22Rv1 (cell line): ENCODE results near the gene MFAP4.

Experiments used
- H3K27ac ChIP-seq: fragments of 450-650 bp; 2 replicates; pipeline ENCODE4 v1.5.1; 2017
- ZFX ChIP-seq: fragments of 450-650 bp; IDR thresholded peaks from 2 replicates; pipeline ENCODE4 v1.6.1; 2017; ENCODE audit warnings: antibody characterized with exemption, borderline replicate concordance
- TF ChIP-seq, protein P1 (sequence below): fragments of 450-650 bp; IDR thresholded peaks from 2 replicates; pipeline ENCODE4 v1.5.1; 2017; ENCODE audit warnings: mild to moderate bottlenecking

MFAP4 gene

DNA sequence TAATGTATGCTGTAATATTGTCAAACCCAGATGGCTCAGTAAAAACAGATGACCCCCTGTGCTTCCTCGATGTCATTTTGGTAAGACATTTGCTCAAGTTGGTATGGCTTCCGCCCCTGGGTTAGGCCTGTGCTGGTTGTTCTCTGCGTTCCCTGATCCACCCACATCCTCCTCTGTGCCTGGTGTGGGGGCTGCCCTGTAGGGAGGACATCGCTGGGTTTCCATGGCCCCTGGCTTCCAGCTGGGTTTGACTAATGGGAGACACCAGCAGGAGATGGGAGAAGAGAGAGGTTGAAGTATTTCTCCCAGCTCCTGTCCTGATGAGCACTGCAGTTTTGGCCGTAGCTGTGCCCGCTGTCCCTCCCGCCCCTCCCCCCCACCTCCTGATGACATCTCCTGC is 4.4 kb upstream of the MFAP4 start:
- TF ChIP-seq, protein P1, sequence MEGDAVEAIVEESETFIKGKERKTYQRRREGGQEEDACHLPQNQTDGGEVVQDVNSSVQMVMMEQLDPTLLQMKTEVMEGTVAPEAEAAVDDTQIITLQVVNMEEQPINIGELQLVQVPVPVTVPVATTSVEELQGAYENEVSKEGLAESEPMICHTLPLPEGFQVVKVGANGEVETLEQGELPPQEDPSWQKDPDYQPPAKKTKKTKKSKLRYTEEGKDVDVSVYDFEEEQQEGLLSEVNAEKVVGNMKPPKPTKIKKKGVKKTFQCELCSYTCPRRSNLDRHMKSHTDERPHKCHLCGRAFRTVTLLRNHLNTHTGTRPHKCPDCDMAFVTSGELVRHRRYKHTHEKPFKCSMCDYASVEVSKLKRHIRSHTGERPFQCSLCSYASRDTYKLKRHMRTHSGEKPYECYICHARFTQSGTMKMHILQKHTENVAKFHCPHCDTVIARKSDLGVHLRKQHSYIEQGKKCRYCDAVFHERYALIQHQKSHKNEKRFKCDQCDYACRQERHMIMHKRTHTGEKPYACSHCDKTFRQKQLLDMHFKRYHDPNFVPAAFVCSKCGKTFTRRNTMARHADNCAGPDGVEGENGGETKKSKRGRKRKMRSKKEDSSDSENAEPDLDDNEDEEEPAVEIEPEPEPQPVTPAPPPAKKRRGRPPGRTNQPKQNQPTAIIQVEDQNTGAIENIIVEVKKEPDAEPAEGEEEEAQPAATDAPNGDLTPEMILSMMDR: no peak
- no peak for TF ChIP-seq ZFX
- no peak overlapping the region for H3K27ac ChIP-seq

DNA sequence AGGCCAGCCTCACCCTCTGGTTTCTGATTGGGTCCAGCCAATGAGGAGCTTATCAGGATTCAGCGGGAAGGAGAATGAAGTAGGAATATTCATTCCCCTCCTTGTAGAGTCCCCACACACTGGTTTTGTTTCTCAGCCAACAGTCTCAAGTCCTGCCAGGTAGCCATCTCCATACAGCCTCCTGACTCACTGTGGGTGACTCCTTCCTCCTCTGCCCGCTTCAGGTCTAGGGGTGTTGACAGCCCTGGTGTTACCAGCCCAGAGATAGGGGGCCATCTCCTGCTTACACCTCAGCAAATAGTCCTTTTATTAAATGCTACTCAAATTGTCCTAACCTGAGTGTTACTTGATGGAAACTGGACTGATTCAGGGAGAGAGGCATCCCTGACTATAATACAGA is 4.0 kb upstream of the MFAP4 start:
- H3K27ac ChIP-seq: no peak overlapping the region
- TF ChIP-seq ZFX: no peak
- TF ChIP-seq, protein P1: no peak

DNA sequence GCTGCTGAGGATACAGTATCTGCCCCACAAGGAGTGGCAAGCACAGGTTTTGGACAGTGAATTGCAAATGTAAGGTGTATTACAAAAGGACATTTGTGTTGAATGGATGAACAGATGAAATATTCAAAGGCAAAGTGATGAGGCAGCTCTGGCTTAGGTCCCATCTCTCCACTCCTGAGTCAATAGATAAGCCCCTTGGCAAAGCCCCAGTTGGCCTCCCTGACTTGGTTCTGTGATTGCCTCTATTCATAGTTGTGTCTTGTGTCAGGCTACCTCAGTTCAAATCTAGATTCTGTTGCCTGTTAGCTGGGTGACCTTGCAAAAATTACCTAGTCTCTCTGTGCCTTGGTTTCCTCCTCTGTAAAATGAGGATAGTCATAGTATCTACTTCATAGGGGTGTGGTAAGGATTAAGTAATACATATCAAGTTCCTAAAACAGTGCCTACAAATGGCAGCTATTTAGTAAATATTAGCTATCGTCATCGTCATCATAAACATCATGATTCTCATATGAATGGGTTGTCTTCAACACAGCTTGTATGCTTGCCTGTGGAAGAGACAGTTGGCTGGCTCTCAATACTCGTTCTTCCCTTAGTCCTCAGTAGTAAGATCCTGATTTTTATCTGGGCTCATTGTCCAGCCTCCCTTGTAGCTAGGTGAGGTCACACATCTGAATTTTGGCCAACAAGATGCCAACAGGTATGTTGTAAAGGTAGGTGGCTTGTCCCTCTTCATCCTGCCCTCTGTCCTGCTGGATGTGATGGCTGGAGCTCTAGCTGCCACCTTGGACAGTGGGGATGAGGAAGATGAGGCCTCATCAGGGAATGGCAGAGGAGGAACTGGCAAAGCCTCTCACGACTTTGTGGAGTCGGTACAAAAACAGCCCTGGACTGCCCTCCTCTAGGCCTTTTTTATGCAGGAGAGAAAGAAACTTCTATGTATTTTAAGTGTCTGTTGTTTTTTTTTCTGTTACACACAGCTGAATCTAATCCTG is 2.1 kb upstream of the MFAP4 start:
- TF ChIP-seq, protein P1: no peak
- TF ChIP-seq ZFX: no peak
- no peak overlapping the region for H3K27ac ChIP-seq

DNA sequence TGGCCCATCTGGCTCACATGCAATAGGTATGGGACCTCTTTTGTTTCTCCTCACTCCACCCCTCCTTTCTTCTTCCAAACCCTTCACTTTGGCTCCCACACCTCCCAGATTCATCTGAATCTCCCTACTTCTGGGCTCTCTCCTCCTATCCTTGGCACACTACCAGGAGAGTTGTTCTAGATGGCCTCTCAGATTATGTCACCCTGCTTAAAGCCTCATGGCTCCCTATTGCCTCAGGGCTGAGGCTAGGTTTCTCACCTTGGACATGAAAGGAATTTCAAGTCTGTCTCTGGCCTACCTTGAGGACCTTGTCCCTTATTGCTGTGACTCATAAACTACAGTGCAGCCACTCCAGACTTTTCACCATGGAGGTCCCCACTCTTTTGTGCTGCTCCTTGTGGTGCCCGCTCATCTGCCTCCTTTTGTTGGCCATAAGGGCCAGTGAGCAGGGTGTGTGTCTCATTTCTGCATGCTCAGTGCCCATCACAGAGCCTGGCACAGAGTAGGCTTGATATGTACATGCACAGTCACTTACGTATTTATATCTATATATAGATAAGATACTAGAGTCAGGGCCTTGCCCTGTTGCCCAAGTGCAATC is 1.0 kb upstream of the MFAP4 start:
- H3K27ac ChIP-seq: no peak overlapping the region
- TF ChIP-seq ZFX: no peak
- TF ChIP-seq, protein P1: no peak

DNA sequence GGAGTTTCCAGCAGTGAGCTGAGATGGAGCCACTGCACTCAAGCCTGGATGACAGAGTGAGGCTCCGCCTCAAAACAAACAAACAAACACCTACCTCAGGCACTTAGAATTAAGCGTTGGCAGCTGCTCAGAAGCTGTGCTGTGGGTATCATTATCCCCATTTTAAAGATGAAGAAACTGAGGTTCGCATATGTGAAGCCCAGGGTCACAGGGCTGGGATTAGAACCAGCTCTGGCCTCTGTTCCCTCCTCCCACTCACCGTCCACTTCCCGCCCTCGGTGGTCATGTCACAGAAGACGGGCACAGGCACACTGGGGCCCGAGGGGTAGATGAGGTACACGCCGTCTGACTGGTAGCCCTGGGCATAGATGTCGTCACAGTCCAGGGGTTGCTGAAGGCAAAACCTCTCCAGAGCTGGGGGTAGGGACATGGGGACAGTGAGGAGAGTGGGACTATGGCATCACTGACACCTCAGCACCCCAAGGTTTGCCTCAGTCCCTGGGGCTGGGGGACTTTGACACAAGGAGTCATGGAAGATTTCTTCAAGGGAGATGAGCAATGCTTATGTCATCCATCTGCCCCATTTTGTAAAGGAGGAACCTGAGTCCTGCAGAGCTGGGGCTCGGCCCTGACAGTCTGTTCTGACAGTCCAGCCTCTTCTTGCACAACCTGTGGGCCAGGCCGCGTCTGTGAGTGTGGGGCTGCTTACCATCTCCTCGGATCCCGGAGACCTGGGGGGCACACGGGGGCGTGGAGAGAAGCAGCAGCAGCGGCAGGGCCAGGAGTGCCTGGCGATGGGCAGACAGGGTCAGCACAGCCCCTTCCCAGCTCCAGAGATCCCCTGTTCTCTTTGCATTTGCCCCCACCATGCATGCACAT is 700 bp downstream of the MFAP4 start:
- H3K27ac ChIP-seq: peak overlapping the region; percentile 44
- TF ChIP-seq, protein P1: no peak
- no peak for TF ChIP-seq ZFX

DNA sequence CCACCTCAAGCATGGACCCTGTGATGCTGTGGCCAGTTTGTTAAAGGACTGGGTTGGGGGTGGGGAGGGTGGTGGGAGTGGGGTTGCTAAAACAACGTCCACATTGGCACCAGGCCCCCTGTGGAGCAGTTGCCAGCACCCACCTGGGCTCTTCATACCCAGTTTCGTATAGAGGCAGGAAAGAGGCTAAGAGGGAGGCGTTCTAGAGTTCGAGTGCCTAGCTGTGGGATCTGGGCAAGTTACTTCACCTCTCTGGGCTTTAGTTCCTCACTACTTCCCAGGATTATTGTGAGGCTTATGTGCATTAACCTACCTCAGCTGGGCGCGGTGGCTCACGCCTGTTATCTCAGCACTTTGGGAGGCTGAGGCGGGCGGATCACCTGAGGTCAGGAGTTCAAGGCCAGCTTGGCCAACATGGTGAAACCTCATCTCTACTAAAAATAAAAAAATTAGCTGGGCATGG is 1.4 kb downstream of the MFAP4 start:
- peak overlapping the region; percentile 44 for H3K27ac ChIP-seq
- TF ChIP-seq ZFX: no peak
- TF ChIP-seq, protein P1: no peak
